NB4 (cell line): ENCODE measurements around the gene C2orf92.

Experiments used
- DNase-seq: peaks from one replicate; pipeline ENCODE4 v3.0.0; 2010; ENCODE audit warnings: low read depth
- H3K4me3 ChIP-seq: one replicate; pipeline ENCODE4 v1.5.1; 2011; ENCODE audit warnings: mild to moderate bottlenecking, low read depth, low read length, moderate library complexity
- MAX ChIP-seq: IDR thresholded peaks from 2 replicates; pipeline ENCODE4 v1.6.1; 2011; ENCODE audit warnings: low read depth, low read length
- MYC ChIP-seq: IDR thresholded peaks from 2 replicates; pipeline ENCODE4 v1.6.1; 2011; ENCODE audit warnings: low read depth, low read length
- POLR2A ChIP-seq: IDR thresholded peaks from 2 replicates; pipeline ENCODE4 v1.6.1; 2011; ENCODE audit warnings: mild to moderate bottlenecking; ENCODE audit not compliant: insufficient read length; ENCODE audit errors: extremely low read depth
- TF ChIP-seq, protein P1 (sequence below): IDR thresholded peaks from one replicate; pipeline ENCODE4 v1.5.1; 2012; ENCODE audit warnings: low read depth, low read length

The C2orf92 gene

DNA sequence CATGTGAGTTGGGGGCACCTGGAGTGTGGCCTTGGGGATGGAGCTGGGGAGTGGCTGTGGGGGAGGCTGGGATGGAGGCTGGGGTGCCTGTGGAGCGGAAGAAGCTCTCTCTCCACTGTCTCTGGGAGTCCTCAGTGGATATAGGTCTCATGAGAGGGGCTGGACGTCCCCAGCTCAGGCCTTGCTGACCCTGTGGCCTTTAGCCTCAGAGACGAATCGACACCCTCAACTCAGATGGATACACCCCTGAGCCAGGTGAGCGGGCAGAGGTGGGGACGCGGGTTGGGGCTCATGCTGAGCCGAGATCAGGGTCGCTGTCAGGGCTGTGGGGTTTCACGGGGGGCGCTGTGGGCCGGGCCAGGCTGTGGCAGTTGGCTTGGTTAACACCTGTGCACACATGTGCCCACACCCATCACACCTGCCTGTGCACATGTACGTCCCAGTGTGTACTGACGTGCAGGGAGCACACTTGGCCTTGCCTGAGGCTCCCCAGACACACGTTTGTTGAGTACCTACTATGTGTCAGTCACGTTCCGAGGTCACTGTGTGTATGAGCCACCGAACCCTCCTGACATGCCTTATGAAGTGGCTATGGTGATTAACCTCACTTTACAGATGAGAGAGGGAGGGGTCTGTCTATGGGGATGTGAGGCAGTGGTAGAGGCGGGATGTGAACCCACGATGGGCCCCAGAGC, 64.0 kb downstream of the C2orf92 start:
- DNase-seq, result no peak
- H3K4me3 ChIP-seq, result no peak overlapping the region
- TF ChIP-seq MYC, result no peak

DNA sequence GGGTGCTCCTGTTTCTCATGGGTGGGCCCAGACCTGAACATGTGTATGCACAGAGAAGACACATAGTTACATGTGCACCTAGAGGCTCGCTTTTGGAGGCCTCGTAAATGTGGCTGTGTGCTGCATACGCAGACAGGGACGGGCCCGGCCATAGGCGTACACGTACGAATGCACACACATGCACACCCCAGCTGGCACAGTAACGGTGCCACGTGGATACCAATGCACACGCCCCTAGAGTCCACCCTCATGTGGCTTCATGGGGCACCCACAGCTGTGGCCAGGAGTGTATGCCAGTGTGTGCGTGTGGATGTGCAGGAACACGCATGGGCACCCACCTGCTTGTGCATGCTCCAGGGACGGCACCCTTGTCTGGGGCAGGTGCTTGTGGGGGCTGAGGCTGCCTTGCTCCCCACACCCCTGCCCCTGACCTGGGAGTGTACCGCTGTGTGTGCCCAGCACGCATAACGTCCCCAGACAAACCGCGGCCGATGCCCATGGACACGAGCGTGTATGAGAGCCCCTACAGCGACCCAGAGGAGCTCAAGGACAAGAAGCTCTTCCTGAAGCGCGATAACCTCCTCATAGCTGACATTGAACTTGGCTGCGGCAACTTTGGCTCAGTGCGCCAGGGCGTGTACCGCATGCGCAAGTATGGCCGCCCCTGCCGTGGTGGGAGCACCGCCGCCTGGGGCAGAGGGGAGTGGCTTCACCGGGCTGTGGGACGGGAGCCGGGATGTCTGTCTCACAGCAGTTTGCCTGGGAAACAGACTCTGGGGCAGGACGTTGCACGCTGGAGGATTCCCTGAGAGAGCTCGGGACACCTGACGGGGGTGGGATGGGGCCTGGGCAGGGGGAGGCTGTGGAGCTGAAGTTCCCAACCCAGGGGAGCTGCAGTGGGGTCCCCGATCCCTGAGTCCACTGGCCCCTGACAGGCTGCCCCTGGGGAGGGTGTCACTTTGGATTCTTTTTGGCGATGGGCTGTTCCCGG, 64.8 kb downstream of the C2orf92 start:
- no peak overlapping the region for H3K4me3 ChIP-seq
- no peak for DNase-seq
- no peak for TF ChIP-seq POLR2A
- TF ChIP-seq, protein P1, sequence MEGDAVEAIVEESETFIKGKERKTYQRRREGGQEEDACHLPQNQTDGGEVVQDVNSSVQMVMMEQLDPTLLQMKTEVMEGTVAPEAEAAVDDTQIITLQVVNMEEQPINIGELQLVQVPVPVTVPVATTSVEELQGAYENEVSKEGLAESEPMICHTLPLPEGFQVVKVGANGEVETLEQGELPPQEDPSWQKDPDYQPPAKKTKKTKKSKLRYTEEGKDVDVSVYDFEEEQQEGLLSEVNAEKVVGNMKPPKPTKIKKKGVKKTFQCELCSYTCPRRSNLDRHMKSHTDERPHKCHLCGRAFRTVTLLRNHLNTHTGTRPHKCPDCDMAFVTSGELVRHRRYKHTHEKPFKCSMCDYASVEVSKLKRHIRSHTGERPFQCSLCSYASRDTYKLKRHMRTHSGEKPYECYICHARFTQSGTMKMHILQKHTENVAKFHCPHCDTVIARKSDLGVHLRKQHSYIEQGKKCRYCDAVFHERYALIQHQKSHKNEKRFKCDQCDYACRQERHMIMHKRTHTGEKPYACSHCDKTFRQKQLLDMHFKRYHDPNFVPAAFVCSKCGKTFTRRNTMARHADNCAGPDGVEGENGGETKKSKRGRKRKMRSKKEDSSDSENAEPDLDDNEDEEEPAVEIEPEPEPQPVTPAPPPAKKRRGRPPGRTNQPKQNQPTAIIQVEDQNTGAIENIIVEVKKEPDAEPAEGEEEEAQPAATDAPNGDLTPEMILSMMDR, result no peak
- no peak for TF ChIP-seq MYC
- TF ChIP-seq MAX, result no peak

DNA sequence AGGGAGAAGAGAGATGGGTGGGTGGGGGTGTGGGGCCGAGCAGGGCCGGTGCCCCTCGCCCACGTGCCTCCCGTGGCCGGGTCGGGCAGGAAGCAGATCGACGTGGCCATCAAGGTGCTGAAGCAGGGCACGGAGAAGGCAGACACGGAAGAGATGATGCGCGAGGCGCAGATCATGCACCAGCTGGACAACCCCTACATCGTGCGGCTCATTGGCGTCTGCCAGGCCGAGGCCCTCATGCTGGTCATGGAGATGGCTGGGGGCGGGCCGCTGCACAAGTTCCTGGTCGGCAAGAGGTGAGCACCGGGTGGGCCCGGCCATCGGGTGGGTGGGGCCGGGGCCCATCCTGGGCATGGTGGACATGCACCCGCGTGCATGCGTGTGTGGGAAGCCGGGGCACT, 65.6 kb downstream of the C2orf92 start:
- no peak for TF ChIP-seq MAX
- TF ChIP-seq, protein P1, result no peak
- TF ChIP-seq POLR2A, result no peak
- no peak for TF ChIP-seq MYC

DNA sequence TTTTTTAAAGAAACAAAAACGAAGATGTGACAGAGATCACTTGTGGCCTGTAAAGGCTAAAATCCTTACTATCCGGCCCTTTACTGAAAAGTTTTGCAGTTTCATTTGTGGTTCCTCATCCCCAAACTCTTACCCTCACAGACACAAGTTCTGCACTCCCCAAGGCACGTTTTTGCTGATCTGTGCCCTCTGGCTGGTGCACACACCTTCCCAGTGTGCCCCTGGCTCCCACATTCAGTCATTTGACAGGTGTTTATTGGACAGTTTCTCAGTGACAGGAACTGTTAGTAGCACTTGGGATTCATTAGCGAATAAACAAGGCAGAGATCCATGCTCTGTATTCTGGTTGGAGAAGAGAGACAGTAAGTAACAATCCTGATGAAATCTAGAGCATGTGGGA, 66.7 kb downstream of the C2orf92 start:
- TF ChIP-seq POLR2A, result no peak
- TF ChIP-seq, protein P1, result no peak
- TF ChIP-seq MYC, result no peak
- TF ChIP-seq MAX, result no peak
- no peak for DNase-seq
- H3K4me3 ChIP-seq, result no peak overlapping the region

More for the DNA sequence above, 65.6 kb downstream of the C2orf92 start:
- no peak overlapping the region for H3K4me3 ChIP-seq
- DNase-seq, result no peak

- TF ChIP-seq, protein P1, result no peak
- no peak for TF ChIP-seq MAX
- no peak for TF ChIP-seq POLR2A
- no peak for TF ChIP-seq MYC
- no peak for DNase-seq
- H3K4me3 ChIP-seq, result no peak overlapping the region
These were observed 67.3 kb downstream of the C2orf92 start for GRCh38 chr2:97736608-97737330.
